ENCODE results near the gene CWC27. TPM values are rescaled to one million over a fixed set of nuclear protein-coding genes. Genes with fewer than 3 reads are reported as not detected.
A peak's percentile ranks its signal among the peaks of the same experiment; 100 is the strongest.
"Not testable (repeated sequence)": the region's sequence is repeated elsewhere in the genome, so short reads cannot be mapped to it uniquely, and the experiment has no call there.

CWC27 gene
- total RNA-seq, 1 donor from 2014 or later = 27.6 TPM

- intact Hi-C loops (cut with DNase I) = no loop called here
- ATAC-seq (no peak), DNase-seq (ENCODE audit: low spot score) (no peak)
These were observed 6.6 kb downstream of the CWC27 start for GRCh38 chr5:64775291-64775690.

- intact Hi-C loops (cut with DNase I) = no loop called here
- ATAC-seq = peak; percentile 72
- DNase-seq (ENCODE audit: low spot score) = peak; percentile 84
These were observed 15.8 kb downstream of the CWC27 start for GRCh38 chr5:64784451-64785025.

GRCh38 chr5:64786372-64786771 lies 17.6 kb downstream of the CWC27 start:
- DNase-seq (ENCODE audit: low spot score) = no peak
- ATAC-seq = no peak
- intact Hi-C loops (cut with DNase I) = no loop called here

- intact Hi-C loops (cut with DNase I) = no loop called here
- ATAC-seq = no peak
These were observed 19.4 kb downstream of the CWC27 start for GRCh38 chr5:64788156-64788555.

GRCh38 chr5:64789457-64789856 lies 20.7 kb downstream of the CWC27 start:
- ATAC-seq = no peak
- intact Hi-C loops (cut with DNase I) = no loop called here

More at GRCh38 chr5:64788156-64788555, 19.4 kb downstream of the CWC27 start:
- DNase-seq (ENCODE audit: low spot score) = no peak

GRCh38 chr5:64790210-64790609 lies 21.5 kb downstream of the CWC27 start:
- no peak for ATAC-seq
- DNase-seq (ENCODE audit: low spot score) = no peak
- intact Hi-C loops (cut with DNase I) = no loop called here

More at GRCh38 chr5:64789457-64789856, 20.7 kb downstream of the CWC27 start:
- DNase-seq (ENCODE audit: low spot score) = no peak

- ATAC-seq = no peak
- intact Hi-C loops (cut with DNase I) = no loop called here
- no peak for DNase-seq (ENCODE audit: low spot score)
These were observed 23.7 kb downstream of the CWC27 start for GRCh38 chr5:64792469-64792868.

GRCh38 chr5:64794053-64794770 lies 25.5 kb downstream of the CWC27 start:
- intact Hi-C loops (cut with DNase I) = no loop called here
- DNase-seq (ENCODE audit: low spot score) (no peak), ATAC-seq (no peak)

- DNase-seq (ENCODE audit: low spot score) = no peak
- intact Hi-C loops (cut with DNase I) = no loop called here
- no peak for ATAC-seq
These were observed 27.6 kb downstream of the CWC27 start for GRCh38 chr5:64796301-64796700.

- ATAC-seq = no peak
- DNase-seq (ENCODE audit: low spot score) = no peak
- intact Hi-C loops (cut with DNase I) = no loop called here
These were observed 32.2 kb downstream of the CWC27 start for GRCh38 chr5:64800926-64801325.

- DNase-seq (ENCODE audit: low spot score) (no peak), ATAC-seq (no peak)
- intact Hi-C loops (cut with DNase I) = no loop called here
These were observed 37.8 kb downstream of the CWC27 start for GRCh38 chr5:64806537-64806936.

- intact Hi-C loops (cut with DNase I) = no loop called here
- no peak for DNase-seq (ENCODE audit: low spot score)
- ATAC-seq = no peak
These were observed 38.8 kb downstream of the CWC27 start for GRCh38 chr5:64807520-64807919.

- intact Hi-C loops (cut with DNase I) = loop anchor here (10.0 kb wide), 1 partner anchor 674 kb away; the partner anchor contains the start of gene ADAMTS6
- ATAC-seq (peak; percentile 57), DNase-seq (ENCODE audit: low spot score) (no peak)
These were observed 42.4 kb downstream of the CWC27 start for GRCh38 chr5:64811050-64811640.

- no peak for DNase-seq (ENCODE audit: low spot score)
- intact Hi-C loops (cut with DNase I) = loop anchor here (10.0 kb wide), 1 partner anchor 671 kb away; the partner anchor contains the start of gene ADAMTS6
These were observed 45.3 kb downstream of the CWC27 start for GRCh38 chr5:64814073-64814472.

GRCh38 chr5:64818245-64818644 lies 49.5 kb downstream of the CWC27 start:
- ATAC-seq (no peak), DNase-seq (ENCODE audit: low spot score) (no peak)
- intact Hi-C loops (cut with DNase I) = loop anchor here (10.0 kb wide), 1 partner anchor 667 kb away; the partner anchor contains the start of gene ADAMTS6

More at GRCh38 chr5:64814073-64814472, 45.3 kb downstream of the CWC27 start:
- no peak for ATAC-seq

- DNase-seq (ENCODE audit: low spot score); ATAC-seq: not testable (repeated sequence)
- intact Hi-C loops (cut with DNase I) = loop anchor here (10.0 kb wide), 1 partner anchor 665 kb away; the partner anchor contains the start of gene ADAMTS6
These were observed 50.6 kb downstream of the CWC27 start for GRCh38 chr5:64819345-64819744.

- ATAC-seq (no peak), DNase-seq (ENCODE audit: low spot score) (no peak)
- intact Hi-C loops (cut with DNase I) = no loop called here
These were observed 53.6 kb downstream of the CWC27 start for GRCh38 chr5:64822320-64822719.

- intact Hi-C loops (cut with DNase I) = no loop called here
- DNase-seq (ENCODE audit: low spot score) (no peak), ATAC-seq (no peak)
These were observed 57.8 kb downstream of the CWC27 start for GRCh38 chr5:64826541-64826940.

- ATAC-seq = no peak
- intact Hi-C loops (cut with DNase I) = no loop called here
- DNase-seq (ENCODE audit: low spot score) = no peak
These were observed 59.0 kb downstream of the CWC27 start for GRCh38 chr5:64827703-64828102.

- ATAC-seq; DNase-seq (ENCODE audit: low spot score); intact Hi-C loops (cut with DNase I): not testable (repeated sequence)
These were observed 61.9 kb downstream of the CWC27 start for GRCh38 chr5:64830650-64831049.
